ENCODE data around the gene CTCFL. TPM values are rescaled to one million over a fixed set of nuclear protein-coding genes. Genes with fewer than 3 reads are reported as not detected.
A peak's percentile ranks its signal among the peaks of the same experiment; 100 is the strongest.

Gene CTCFL
- total and polyA plus RNA-seq, 4 donors = 0.05 to 0.08 (median 0.08) TPM; not detected in 1

DNA sequence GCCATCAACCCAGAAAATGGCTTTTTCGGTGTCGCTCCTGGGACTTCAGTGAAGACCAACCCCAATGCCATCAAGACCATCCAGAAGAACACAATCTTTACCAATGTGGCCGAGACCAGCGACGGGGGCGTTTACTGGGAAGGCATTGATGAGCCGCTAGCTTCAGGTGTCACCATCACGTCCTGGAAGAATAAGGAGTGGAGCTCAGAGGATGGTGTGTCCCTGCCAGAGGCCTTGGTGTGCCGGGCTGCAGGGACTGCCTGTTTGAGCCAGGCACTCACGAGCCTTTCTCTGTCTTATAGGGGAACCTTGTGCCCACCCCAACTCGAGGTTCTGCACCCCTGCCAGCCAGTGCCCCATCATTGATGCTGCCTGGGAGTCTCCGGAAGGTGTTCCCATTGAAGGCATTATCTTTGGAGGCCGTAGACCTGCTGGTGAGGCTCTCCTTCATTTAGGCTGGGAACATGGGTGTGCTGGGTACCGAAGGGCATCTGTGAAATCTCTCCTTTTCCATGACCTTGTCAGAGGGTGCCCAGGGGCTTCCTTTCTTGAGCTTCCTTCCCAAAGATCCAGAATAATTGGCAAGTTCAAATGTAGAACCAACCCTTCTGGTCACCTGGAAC is 39.4 kb upstream of the CTCFL start:
- Histone ChIP-seq H3K27me3 (ENCODE audit: control insufficient read depth in 4 of 4, insufficient read depth in 4 of 4, low read length in 3 of 4) (no peaks in the 10 kb centered on the region), H3K27ac (ENCODE audit: low read depth in 1 of 2, low read length in 2 of 2) (peak overlapping the region; percentile 32 to 86), H3K9ac (ENCODE audit: low read depth in 1 of 2, low read length in 2 of 2) (peak overlapping the region; percentile 40 to 86), H3K9me3 (ENCODE audit: control insufficient read depth in 4 of 4, low read length in 3 of 4) (no peaks in the 10 kb centered on the region), H3K4me3 (ENCODE audit: low read depth in 1 of 3, low read length in 3 of 3) (peak overlapping the region in 1 of 3 donors; percentile 9), H3K4me1 (ENCODE audit: control insufficient read depth in 4 of 4, insufficient read depth in 4 of 4, low read length in 3 of 4) (peaks cover 4 to 46% (median 24%) of the 10 kb centered on the region in 4 donors), H3K36me3 (ENCODE audit: control insufficient read depth in 4 of 4, insufficient read depth in 3 of 4, low read depth in 1 of 4, low read length in 3 of 4) (peaks cover 0 to 5% (median 0%) of the 10 kb centered on the region in 4 donors)
- TF ChIP-seq EGR1 (IDR thresholded peaks at IDR 0.05; ENCODE audit: low read depth in 2 of 2) (peak in 1 of 2 donors; percentile 42), FOXA1 (IDR thresholded peaks at IDR 0.05) (peak; percentile 7), NR2F2 (IDR thresholded peaks at IDR 0.05) (no peak), RAD21 (IDR thresholded peaks at IDR 0.05) (no peak), SP1 (IDR thresholded peaks at IDR 0.05) (peak; percentile 5), JUND (IDR thresholded peaks at IDR 0.05) (peak in 1 of 2 donors; percentile 32)
- 86% methylated on average over 14 of the region's 14 CpGs for WGBS
- DNase-seq (ENCODE audit: low spot score) = no peak

DNA sequence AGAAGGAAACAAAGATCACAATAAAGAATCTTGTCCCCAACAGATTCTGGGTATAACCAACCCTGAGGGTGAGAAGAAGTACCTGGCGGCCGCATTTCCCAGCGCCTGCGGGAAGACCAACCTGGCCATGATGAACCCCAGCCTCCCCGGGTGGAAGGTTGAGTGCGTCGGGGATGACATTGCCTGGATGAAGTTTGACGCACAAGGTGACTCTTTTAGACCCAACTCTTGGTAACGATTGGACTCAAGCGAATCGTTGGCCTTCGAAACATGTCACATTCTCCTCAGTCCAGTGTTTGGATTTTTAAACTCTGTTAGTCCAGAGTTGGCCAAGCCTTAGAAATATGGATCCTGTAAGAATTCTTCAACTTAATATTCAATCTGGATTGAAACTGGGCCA is 38.6 kb upstream of the CTCFL start:
- H3K36me3 ChIP-seq (ENCODE audit: control insufficient read depth in 4 of 4, insufficient read depth in 3 of 4, low read depth in 1 of 4, low read length in 3 of 4) = peaks cover 0 to 5% (median 0%) of the 10 kb centered on the region in 4 donors
- no peak for DNase-seq (ENCODE audit: low spot score)
- peak overlapping the region; percentile 40 to 90 for H3K9ac ChIP-seq (ENCODE audit: low read depth in 1 of 2, low read length in 2 of 2)
- H3K4me3 ChIP-seq (ENCODE audit: low read depth in 1 of 3, low read length in 3 of 3) = peak overlapping the region in 2 of 3 donors; percentile 15 to 67
- no peaks in the 10 kb centered on the region for H3K27me3 ChIP-seq (ENCODE audit: control insufficient read depth in 4 of 4, insufficient read depth in 4 of 4, low read length in 3 of 4)
- H3K9me3 ChIP-seq (ENCODE audit: control insufficient read depth in 4 of 4, low read length in 3 of 4) = no peaks in the 10 kb centered on the region
- peak overlapping the region; percentile 86 to 89 for H3K27ac ChIP-seq (ENCODE audit: low read depth in 1 of 2, low read length in 2 of 2)
- H3K4me1 ChIP-seq (ENCODE audit: control insufficient read depth in 4 of 4, insufficient read depth in 4 of 4, low read length in 3 of 4) = peaks cover under 1 to 45% (median 23%) of the 10 kb centered on the region in 4 donors
- TF ChIP-seq RAD21 (IDR thresholded peaks at IDR 0.05) = no peak
- TF ChIP-seq EGR1 (IDR thresholded peaks at IDR 0.05; ENCODE audit: low read depth in 2 of 2) = peak; percentile 50 to 56
- TF ChIP-seq YY1 (IDR thresholded peaks at IDR 0.05) = peak; percentile 9
- no peak for TF ChIP-seq HNF4G (IDR thresholded peaks at IDR 0.05)
- TF ChIP-seq, protein P1, sequence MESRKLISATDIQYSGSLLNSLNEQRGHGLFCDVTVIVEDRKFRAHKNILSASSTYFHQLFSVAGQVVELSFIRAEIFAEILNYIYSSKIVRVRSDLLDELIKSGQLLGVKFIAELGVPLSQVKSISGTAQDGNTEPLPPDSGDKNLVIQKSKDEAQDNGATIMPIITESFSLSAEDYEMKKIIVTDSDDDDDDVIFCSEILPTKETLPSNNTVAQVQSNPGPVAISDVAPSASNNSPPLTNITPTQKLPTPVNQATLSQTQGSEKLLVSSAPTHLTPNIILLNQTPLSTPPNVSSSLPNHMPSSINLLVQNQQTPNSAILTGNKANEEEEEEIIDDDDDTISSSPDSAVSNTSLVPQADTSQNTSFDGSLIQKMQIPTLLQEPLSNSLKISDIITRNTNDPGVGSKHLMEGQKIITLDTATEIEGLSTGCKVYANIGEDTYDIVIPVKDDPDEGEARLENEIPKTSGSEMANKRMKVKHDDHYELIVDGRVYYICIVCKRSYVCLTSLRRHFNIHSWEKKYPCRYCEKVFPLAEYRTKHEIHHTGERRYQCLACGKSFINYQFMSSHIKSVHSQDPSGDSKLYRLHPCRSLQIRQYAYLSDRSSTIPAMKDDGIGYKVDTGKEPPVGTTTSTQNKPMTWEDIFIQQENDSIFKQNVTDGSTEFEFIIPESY (IDR thresholded peaks at IDR 0.05) = peak; percentile 2
- TF ChIP-seq, protein P2, sequence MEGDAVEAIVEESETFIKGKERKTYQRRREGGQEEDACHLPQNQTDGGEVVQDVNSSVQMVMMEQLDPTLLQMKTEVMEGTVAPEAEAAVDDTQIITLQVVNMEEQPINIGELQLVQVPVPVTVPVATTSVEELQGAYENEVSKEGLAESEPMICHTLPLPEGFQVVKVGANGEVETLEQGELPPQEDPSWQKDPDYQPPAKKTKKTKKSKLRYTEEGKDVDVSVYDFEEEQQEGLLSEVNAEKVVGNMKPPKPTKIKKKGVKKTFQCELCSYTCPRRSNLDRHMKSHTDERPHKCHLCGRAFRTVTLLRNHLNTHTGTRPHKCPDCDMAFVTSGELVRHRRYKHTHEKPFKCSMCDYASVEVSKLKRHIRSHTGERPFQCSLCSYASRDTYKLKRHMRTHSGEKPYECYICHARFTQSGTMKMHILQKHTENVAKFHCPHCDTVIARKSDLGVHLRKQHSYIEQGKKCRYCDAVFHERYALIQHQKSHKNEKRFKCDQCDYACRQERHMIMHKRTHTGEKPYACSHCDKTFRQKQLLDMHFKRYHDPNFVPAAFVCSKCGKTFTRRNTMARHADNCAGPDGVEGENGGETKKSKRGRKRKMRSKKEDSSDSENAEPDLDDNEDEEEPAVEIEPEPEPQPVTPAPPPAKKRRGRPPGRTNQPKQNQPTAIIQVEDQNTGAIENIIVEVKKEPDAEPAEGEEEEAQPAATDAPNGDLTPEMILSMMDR (IDR thresholded peaks at IDR 0.05; ENCODE audit: low read depth, low read length, missing input control) = no peak
- TF ChIP-seq SP1 (IDR thresholded peaks at IDR 0.05) = no peak
- TF ChIP-seq, protein P3, sequence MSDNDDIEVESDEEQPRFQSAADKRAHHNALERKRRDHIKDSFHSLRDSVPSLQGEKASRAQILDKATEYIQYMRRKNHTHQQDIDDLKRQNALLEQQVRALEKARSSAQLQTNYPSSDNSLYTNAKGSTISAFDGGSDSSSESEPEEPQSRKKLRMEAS (IDR thresholded peaks at IDR 0.05) = peak; percentile 22
- no peak for TF ChIP-seq HNF4A (conservative IDR thresholded peaks at IDR 0.05)
- TF ChIP-seq, protein P4, sequence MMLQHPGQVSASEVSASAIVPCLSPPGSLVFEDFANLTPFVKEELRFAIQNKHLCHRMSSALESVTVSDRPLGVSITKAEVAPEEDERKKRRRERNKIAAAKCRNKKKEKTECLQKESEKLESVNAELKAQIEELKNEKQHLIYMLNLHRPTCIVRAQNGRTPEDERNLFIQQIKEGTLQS (IDR thresholded peaks at IDR 0.05) = peak; percentile 11
- TF ChIP-seq, protein P5, sequence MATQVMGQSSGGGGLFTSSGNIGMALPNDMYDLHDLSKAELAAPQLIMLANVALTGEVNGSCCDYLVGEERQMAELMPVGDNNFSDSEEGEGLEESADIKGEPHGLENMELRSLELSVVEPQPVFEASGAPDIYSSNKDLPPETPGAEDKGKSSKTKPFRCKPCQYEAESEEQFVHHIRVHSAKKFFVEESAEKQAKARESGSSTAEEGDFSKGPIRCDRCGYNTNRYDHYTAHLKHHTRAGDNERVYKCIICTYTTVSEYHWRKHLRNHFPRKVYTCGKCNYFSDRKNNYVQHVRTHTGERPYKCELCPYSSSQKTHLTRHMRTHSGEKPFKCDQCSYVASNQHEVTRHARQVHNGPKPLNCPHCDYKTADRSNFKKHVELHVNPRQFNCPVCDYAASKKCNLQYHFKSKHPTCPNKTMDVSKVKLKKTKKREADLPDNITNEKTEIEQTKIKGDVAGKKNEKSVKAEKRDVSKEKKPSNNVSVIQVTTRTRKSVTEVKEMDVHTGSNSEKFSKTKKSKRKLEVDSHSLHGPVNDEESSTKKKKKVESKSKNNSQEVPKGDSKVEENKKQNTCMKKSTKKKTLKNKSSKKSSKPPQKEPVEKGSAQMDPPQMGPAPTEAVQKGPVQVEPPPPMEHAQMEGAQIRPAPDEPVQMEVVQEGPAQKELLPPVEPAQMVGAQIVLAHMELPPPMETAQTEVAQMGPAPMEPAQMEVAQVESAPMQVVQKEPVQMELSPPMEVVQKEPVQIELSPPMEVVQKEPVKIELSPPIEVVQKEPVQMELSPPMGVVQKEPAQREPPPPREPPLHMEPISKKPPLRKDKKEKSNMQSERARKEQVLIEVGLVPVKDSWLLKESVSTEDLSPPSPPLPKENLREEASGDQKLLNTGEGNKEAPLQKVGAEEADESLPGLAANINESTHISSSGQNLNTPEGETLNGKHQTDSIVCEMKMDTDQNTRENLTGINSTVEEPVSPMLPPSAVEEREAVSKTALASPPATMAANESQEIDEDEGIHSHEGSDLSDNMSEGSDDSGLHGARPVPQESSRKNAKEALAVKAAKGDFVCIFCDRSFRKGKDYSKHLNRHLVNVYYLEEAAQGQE (IDR thresholded peaks at IDR 0.05) = peak; percentile 58
- TF ChIP-seq TAF1 (conservative IDR thresholded peaks at IDR 0.05) = no peak
- WGBS = 75% methylated on average over 12 of the region's 12 CpGs

All from liver (tissue), 9 donors.